NCI-H2196 treated with DMSO at 0.1 percent for 48 hours (cell line): ENCODE measurements around the gene JAZF1.

ENCODE experiments used
- DNase-seq: peaks from one replicate; lab custom pipeline; 2025; ENCODE audit not compliant: unreplicated experiment; lab: John Stamatoyannopoulos, UW

Gene JAZF1

GRCh38 chr7:28136885-28137284 is 43.7 kb downstream of the JAZF1 start:
- DNase-seq, result no peak

- no peak for DNase-seq
These were observed 44.2 kb downstream of the JAZF1 start for GRCh38 chr7:28136420-28136819.

GRCh38 chr7:28135760-28136159 is 44.8 kb downstream of the JAZF1 start:
- no peak for DNase-seq

GRCh38 chr7:28135315-28135714 is 45.3 kb downstream of the JAZF1 start:
- DNase-seq, result no peak

GRCh38 chr7:28133872-28134271 is 46.7 kb downstream of the JAZF1 start:
- DNase-seq, result no peak

GRCh38 chr7:28132959-28133870 is 47.4 kb downstream of the JAZF1 start:
- DNase-seq, result no peak

- DNase-seq, result no peak
These were observed 50.3 kb downstream of the JAZF1 start for GRCh38 chr7:28130277-28130676.

GRCh38 chr7:28128608-28129007 is 52.0 kb downstream of the JAZF1 start:
- no peak for DNase-seq

- no peak for DNase-seq
These were observed 54.1 kb downstream of the JAZF1 start for GRCh38 chr7:28126410-28127041.

GRCh38 chr7:28125431-28126409 is 54.9 kb downstream of the JAZF1 start:
- DNase-seq, result no peak

- no peak for DNase-seq
These were observed 56.2 kb downstream of the JAZF1 start for GRCh38 chr7:28124413-28124812.

- DNase-seq, result no peak
These were observed 56.8 kb downstream of the JAZF1 start for GRCh38 chr7:28123752-28124151.

GRCh38 chr7:28121496-28121895 is 59.1 kb downstream of the JAZF1 start:
- DNase-seq, result no peak

GRCh38 chr7:28116041-28116440 is 64.6 kb downstream of the JAZF1 start:
- no peak for DNase-seq

GRCh38 chr7:28115261-28115660 is 65.3 kb downstream of the JAZF1 start:
- no peak for DNase-seq

GRCh38 chr7:28114056-28114455 is 66.5 kb downstream of the JAZF1 start:
- no peak for DNase-seq

GRCh38 chr7:28112883-28113540 is 67.6 kb downstream of the JAZF1 start:
- no peak for DNase-seq

GRCh38 chr7:28112467-28112866 is 68.1 kb downstream of the JAZF1 start:
- DNase-seq, result no peak

- no peak for DNase-seq
These were observed 68.6 kb downstream of the JAZF1 start for GRCh38 chr7:28112012-28112411.

- no peak for DNase-seq
These were observed 70.1 kb downstream of the JAZF1 start for GRCh38 chr7:28110427-28111012.
